Measurements from ENCODE around the gene LTF. TPM values are rescaled to one million over a fixed set of nuclear protein-coding genes. Genes with fewer than 3 reads are reported as not detected.

Gene LTF
- total and polyA plus RNA-seq, 10 of the 15 experiments (the other 5 are each of a cell fraction or from before 2014, with no cell fraction given), result 0.03 to 0.31 TPM; not detected in 8

DNA sequence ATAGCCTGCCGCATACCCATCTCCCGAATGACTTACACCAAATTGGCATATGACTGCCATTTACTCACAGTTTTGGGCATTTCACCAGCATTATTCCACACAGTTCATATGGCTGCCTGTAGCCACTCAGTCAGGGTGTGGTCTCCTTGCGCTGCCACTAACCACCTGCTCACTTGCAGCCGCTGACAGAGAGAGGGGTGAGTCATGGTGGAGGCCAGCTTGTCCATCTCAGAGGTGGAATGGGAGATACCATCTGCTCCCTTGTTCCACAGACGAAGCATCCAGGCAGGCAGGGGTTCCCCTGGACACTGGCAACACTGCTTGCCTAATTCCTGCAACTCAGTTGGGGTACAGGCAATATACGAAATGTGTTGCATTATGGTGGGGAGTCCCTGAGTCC is 42.1 kb downstream of the LTF start (continued):
- TF ChIP-seq, protein P1, sequence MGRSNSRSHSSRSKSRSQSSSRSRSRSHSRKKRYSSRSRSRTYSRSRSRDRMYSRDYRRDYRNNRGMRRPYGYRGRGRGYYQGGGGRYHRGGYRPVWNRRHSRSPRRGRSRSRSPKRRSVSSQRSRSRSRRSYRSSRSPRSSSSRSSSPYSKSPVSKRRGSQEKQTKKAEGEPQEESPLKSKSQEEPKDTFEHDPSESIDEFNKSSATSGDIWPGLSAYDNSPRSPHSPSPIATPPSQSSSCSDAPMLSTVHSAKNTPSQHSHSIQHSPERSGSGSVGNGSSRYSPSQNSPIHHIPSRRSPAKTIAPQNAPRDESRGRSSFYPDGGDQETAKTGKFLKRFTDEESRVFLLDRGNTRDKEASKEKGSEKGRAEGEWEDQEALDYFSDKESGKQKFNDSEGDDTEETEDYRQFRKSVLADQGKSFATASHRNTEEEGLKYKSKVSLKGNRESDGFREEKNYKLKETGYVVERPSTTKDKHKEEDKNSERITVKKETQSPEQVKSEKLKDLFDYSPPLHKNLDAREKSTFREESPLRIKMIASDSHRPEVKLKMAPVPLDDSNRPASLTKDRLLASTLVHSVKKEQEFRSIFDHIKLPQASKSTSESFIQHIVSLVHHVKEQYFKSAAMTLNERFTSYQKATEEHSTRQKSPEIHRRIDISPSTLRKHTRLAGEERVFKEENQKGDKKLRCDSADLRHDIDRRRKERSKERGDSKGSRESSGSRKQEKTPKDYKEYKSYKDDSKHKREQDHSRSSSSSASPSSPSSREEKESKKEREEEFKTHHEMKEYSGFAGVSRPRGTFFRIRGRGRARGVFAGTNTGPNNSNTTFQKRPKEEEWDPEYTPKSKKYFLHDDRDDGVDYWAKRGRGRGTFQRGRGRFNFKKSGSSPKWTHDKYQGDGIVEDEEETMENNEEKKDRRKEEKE (IDR thresholded peaks at IDR 0.05), result no peak
- no peak for TF ChIP-seq NRF1 (conservative IDR thresholded peaks at IDR 0.05; ENCODE audit: low read depth, low read length)
- TF ChIP-seq SMARCA5 (IDR thresholded peaks at IDR 0.05), result no peak
- no peak for TF ChIP-seq RBBP5 (conservative IDR thresholded peaks at IDR 0.05)
- no peak for TF ChIP-seq ASH2L (IDR thresholded peaks at IDR 0.05; ENCODE audit: borderline replicate concordance, low read depth)
- no peak for TF ChIP-seq ESRRA (IDR thresholded peaks at IDR 0.05; ENCODE audit: low read length)

DNA sequence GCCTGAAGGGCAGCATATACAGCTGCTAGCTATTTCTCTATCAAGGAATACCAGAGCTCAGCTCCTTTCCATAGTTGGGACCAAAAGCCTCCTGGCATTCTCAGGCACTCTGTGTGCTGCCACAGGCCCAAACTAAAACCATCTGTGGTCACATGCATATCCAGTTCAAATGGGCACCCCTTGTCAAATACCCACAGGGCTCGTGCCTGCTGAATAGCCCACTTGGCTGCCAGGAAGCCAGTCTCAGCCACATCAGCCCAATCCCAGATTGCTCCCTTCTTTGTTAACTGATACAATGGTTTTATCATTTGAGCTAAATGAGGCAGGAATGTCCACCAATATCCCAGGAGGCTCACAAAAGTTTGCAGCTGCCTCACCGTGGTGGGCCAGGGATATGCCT is 43.8 kb downstream of the LTF start:
- intact Hi-C loops (cut with micrococcal nuclease; ENCODE audit: unreplicated experiment) (no loop called here), in situ Hi-C loops (cut with MboI) (no loop called here)
- FAIRE-seq (no peak), DNase-seq (ENCODE audit: low read depth, low spot score) (no peak), ATAC-seq (no peak)
- ChIA-PET RAD21 (ENCODE audit: unreplicated experiment) (no interaction called here), SMC1A (ENCODE audit: uncharacterized antibody, unreplicated experiment) (no interaction called here), CTCF (interaction anchor here (1.0 kb wide), 1 partner anchor 69 kb away, joined by 3 read pairs; no protein-coding TSS in a partner anchor), POLR2A (no interaction called here)
- Histone ChIP-seq H3K4me3 (no peak overlapping the region), H3K9ac (ENCODE audit: control insufficient read depth, insufficient read depth, low read length) (no peak overlapping the region), H3K27ac (ENCODE audit: control insufficient read depth, insufficient read depth) (no peak overlapping the region), H3K36me3 (ENCODE audit: control insufficient read depth in 2 of 2, insufficient read depth in 2 of 2, low read length in 1 of 2) (no peaks in the 10 kb centered on the region), H2AFZ (ENCODE audit: control insufficient read depth, low read depth, low read length) (no peak overlapping the region), H3K79me2 (ENCODE audit: control insufficient read depth, insufficient read depth, low read length) (no peaks in the 10 kb centered on the region), H3K9me3 (replicated peaks; ENCODE audit: control insufficient read depth, insufficient read depth, low read length) (no peaks in the 10 kb centered on the region; the same call in 2 of the 3 replicates), H3K4me2 (ENCODE audit: control insufficient read depth, insufficient read depth) (no peak overlapping the region), H3K27me3 (replicated peaks in 1 of 2; ENCODE audit: control insufficient read depth in 2 of 2, insufficient read depth in 2 of 2, low read length in 1 of 2) (no peaks in the 10 kb centered on the region; a peak in 1 of 4 replicates), H4K20me1 (ENCODE audit: control insufficient read depth, insufficient read depth) (no peaks in the 10 kb centered on the region), H3K4me1 (ENCODE audit: control insufficient read depth, insufficient read depth, low read length) (no peaks in the 10 kb centered on the region)
- BruUV-seq (replicated peaks), result no TSS peak
- WGBS (ENCODE audit: insufficient coverage, insufficient replicate concordance, low lambda C conversion rate, missing lambda C conversion rate), result 9% methylated on average over 2 of the region's 2 CpGs
- TF ChIP-seq JUND (IDR thresholded peaks at IDR 0.05; ENCODE audit: low read depth, low read length) (no peak), POLR2AphosphoS5 (IDR thresholded peaks at IDR 0.05; ENCODE audit: low read length) (no peak), HDAC2 (IDR thresholded peaks at IDR 0.05) (no peak), HCFC1 (IDR thresholded peaks at IDR 0.05; ENCODE audit: low read length) (no peak), NFYB (IDR thresholded peaks at IDR 0.05; ENCODE audit: insufficient read depth, low read depth, low read length) (no peak), TCF12 (IDR thresholded peaks at IDR 0.05; ENCODE audit: low read depth, low read length) (no peak), BRCA1 (IDR thresholded peaks at IDR 0.05; ENCODE audit: low read depth, low read length) (no peak)
- TF ChIP-seq, protein P2, sequence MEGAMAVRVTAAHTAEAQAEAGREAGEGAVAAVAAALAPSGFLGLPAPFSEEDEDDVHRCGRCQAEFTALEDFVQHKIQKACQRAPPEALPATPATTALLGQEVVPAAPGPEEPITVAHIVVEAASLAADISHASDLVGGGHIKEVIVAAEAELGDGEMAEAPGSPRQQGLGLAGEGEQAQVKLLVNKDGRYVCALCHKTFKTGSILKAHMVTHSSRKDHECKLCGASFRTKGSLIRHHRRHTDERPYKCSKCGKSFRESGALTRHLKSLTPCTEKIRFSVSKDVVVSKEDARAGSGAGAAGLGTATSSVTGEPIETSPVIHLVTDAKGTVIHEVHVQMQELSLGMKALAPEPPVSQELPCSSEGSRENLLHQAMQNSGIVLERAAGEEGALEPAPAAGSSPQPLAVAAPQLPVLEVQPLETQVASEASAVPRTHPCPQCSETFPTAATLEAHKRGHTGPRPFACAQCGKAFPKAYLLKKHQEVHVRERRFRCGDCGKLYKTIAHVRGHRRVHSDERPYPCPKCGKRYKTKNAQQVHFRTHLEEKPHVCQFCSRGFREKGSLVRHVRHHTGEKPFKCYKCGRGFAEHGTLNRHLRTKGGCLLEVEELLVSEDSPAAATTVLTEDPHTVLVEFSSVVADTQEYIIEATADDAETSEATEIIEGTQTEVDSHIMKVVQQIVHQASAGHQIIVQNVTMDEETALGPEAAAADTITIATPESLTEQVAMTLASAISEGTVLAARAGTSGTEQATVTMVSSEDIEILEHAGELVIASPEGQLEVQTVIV (IDR thresholded peaks at IDR 0.05; ENCODE audit: borderline replicate concordance, partially characterized antibody), result no peak
- TF ChIP-seq, protein P3, sequence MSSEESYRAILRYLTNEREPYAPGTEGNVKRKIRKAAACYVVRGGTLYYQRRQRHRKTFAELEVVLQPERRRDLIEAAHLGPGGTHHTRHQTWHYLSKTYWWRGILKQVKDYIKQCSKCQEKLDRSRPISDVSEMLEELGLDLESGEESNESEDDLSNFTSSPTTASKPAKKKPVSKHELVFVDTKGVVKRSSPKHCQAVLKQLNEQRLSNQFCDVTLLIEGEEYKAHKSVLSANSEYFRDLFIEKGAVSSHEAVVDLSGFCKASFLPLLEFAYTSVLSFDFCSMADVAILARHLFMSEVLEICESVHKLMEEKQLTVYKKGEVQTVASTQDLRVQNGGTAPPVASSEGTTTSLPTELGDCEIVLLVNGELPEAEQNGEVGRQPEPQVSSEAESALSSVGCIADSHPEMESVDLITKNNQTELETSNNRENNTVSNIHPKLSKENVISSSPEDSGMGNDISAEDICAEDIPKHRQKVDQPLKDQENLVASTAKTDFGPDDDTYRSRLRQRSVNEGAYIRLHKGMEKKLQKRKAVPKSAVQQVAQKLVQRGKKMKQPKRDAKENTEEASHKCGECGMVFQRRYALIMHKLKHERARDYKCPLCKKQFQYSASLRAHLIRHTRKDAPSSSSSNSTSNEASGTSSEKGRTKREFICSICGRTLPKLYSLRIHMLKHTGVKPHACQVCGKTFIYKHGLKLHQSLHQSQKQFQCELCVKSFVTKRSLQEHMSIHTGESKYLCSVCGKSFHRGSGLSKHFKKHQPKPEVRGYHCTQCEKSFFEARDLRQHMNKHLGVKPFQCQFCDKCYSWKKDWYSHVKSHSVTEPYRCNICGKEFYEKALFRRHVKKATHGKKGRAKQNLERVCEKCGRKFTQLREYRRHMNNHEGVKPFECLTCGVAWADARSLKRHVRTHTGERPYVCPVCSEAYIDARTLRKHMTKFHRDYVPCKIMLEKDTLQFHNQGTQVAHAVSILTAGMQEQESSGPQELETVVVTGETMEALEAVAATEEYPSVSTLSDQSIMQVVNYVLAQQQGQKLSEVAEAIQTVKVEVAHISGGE (CRISPR knock-in tag; IDR thresholded peaks at IDR 0.05), result no peak

All from GM12878 (cell line).